Measurements from ENCODE around the gene PHLPP2.

Gene PHLPP2

GRCh38 chr16:71671165-71671564 is 53.3 kb downstream of the PHLPP2 start:
- DNase-seq (ENCODE audit: low read depth in 2 of 2, low spot score in 1 of 2): no peak

DNA sequence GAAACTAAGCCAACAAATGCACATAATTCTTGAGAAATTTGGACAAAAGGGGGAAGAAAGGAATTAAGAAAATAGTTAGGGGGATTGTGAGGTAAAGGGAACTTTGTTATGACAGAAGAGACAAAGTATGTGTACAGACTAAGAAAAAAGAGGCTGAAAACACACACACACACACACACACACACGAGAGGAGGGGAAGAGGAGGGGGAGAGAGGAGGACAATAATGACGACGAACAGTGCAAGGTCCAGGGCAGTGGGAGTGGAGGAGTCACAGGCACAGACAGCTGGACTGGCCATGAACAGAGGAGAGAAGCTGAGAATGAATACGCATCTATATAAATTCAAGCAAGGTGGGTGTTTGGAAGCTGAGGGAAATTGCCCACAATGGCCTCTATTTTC is 54.0 kb downstream of the PHLPP2 start:
- no peak for DNase-seq (ENCODE audit: low read depth in 2 of 2, low spot score in 1 of 2)

GRCh38 chr16:71669926-71670536 is 54.5 kb downstream of the PHLPP2 start:
- no peak for DNase-seq (ENCODE audit: low read depth in 2 of 2, low spot score in 1 of 2)

DNA sequence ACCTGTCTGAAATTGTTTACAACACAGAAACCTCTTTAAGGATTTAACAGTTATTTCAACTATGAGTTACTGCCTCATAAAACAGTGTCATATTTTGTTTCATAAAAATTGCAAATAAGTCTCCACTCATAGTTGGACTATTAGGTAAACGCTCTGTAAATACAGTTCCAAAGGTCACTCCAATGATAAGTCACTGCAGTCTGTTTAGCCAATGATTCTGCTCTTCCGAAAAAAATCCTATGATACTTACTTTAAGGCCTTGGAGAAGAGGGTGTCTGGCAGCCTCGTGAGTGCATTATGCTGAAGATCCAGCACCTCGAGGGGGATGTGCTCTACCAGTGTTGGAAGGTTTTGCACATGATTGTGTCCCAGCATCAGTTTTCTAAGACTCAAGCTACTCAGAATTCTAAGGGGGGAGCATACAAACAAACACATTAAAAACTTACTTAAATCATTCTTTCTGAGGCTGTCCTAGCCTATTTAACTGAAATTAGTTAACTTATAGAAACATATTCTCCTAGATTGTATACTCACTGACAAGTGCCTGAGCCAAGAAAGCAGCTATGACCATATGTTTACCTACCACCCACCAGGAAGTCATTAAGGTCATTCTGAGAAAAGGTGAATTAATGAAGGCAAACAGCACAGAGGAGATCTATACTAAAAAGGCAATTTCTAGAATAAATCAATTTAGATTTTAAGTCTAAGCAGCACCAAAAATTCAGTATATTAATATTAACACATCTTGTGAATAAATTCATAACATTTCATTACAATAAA is 57.4 kb downstream of the PHLPP2 start:
- DNase-seq (ENCODE audit: low read depth in 2 of 2, low spot score in 1 of 2): no peak

DNA sequence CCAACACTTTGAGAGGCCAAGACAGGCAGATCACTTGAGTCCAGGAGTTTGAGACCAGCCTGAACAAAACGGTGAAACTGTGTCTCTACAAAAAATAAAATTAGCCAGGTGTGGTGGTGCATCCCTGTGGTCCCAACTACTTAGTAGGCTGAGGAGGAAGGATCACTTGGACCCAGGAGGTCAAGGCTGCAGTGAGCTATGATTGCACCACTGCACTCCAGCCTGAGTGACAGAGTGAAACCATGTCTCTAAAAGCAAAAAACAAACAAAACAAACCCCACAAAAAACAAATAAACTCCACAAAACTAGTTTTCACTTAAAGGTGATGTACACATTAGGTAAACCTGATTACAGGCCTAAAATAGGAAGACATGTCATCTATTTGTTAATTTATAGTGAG is 58.2 kb downstream of the PHLPP2 start:
- no peak for DNase-seq (ENCODE audit: low read depth in 2 of 2, low spot score in 1 of 2)

DNA sequence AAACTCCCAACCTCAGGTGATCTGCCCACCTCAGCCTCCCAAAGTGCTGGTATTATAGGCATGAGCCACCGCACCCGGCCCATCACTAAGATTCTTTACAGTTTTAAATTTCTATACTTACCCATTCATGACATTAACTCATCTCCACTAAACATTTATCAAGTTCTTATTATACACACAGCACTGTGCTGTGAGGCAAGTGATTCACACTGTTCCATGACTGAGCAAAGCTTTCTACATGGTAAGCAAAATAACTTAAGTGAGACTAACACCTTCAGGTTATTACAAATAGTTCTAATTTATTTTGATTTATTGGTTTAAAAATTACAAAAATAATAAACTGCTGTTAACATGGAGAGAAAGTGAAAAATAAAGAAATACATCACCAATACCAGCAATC is 65.0 kb downstream of the PHLPP2 start:
- DNase-seq (ENCODE audit: low read depth in 2 of 2, low spot score in 1 of 2): no peak

DNA sequence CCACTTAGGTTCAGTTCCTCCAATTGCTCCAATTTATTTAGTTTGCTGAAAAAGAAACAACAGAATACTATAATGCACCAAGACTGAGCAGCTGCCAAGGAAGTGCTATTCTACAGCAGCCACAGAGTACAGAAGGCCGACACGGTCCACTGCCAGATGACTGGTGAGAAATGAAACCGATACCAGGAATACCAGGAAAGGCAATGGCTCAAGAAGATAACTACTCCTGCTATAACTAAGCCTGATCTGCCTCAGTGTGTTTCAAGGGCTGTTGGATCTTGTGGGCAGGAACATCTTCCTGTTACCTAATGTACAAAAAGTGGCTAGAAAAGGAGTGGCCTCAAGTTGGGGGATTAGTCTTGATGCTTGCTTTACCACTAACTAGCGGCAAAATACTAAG is 65.7 kb downstream of the PHLPP2 start:
- no peak for DNase-seq (ENCODE audit: low read depth in 2 of 2, low spot score in 1 of 2)

GRCh38 chr16:71649704-71650103 is 74.8 kb downstream of the PHLPP2 start:
- DNase-seq (ENCODE audit: low read depth in 2 of 2, low spot score in 1 of 2): no peak

DNA sequence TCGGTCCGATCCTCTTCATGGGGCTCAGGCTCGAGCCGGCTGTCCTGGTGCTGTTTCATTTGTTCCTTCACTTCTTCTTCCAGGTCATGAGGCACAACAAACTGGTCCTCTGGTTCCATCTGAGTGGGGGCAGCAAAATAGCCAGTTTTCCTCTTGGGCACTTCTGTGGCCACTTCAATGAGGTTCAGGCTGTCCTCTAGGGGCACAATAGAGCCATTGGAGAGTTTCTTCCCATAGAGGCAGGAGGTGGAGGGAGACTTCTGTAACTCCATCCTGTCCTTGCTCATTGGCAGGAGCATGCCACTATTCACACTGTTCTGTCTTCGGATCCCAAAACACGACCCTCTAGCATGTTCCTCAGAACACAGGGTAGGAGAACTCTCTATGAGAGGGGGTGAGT is 75.6 kb downstream of the PHLPP2 start:
- DNase-seq (ENCODE audit: low read depth in 2 of 2, low spot score in 1 of 2): no peak

DNA sequence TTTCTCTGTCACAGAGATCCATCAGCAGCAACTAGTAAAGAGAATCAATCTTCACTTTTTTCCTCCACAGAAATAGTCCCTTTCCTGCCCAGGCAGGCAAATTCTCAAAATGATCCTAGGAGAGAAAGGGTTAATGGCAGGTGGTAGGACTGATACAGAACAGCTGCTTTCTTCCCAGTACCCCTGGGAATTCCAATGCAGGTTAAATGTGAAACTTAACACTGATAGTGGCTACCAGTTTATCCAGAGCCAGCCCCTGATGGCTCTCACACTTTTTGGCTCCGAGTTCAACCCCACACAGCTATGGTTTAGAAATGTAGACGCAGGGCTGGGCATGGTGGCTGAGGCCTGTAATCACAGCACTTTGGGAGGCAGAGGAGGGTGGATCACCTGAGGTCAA is 76.3 kb downstream of the PHLPP2 start:
- no peak for DNase-seq (ENCODE audit: low read depth in 2 of 2, low spot score in 1 of 2)

- no peak for DNase-seq (ENCODE audit: low read depth in 2 of 2, low spot score in 1 of 2)
Observed at GRCh38 chr16:71647391-71647790, 77.1 kb downstream of the PHLPP2 start.

- DNase-seq (ENCODE audit: low read depth in 2 of 2, low spot score in 1 of 2): no peak
Observed at GRCh38 chr16:71645450-71645849, 79.1 kb downstream of the PHLPP2 start.

DNA sequence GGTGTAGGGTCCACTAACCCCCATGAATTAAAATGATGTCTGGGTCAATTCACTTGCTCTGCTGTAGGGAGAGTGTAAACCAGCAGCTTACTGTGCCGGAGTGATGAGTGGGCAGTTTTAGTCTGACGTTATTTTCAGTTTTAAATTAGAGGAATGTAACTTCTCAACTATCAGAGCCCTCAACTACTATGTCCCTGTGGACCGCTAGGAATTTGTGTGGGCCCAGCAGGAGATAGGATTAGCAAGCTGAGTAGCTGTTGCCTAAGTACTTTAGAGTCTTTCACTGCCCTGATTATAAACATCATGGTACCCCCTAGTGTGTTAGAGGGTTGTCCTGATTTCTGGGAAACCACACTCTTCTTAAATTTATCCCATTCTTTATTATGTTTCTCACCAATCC is 87.1 kb downstream of the PHLPP2 start:
- DNase-seq (ENCODE audit: low read depth in 2 of 2, low spot score in 1 of 2): no peak

GRCh38 chr16:71635632-71636031 is 88.9 kb downstream of the PHLPP2 start:
- DNase-seq (ENCODE audit: low read depth in 2 of 2, low spot score in 1 of 2): no peak

GRCh38 chr16:71631776-71632175 is 92.7 kb downstream of the PHLPP2 start:
- DNase-seq (ENCODE audit: low read depth in 2 of 2, low spot score in 1 of 2): no peak

DNA sequence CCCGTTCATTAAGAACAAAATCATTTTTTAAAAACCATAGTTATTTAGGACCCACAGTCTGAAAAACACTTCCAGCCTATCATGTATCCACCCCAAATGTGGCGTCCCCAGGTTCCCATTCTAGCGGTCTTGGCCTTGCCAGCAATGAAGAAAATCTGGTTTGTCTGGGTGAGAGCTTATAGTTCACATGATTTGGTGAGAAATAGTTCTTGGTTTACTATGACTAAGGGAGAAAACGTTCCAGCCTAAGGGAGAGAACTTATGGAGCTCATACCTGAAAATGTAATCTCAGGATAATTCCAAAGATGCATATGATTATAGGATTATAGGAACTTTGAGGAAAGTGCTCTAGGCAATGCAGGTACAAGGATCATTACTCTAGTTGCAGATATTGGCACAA is 93.7 kb downstream of the PHLPP2 start:
- no peak for DNase-seq (ENCODE audit: low read depth in 2 of 2, low spot score in 1 of 2)

GRCh38 chr16:71629278-71630016 is 95.1 kb downstream of the PHLPP2 start:
- DNase-seq (ENCODE audit: low read depth in 2 of 2, low spot score in 1 of 2): no peak

DNA sequence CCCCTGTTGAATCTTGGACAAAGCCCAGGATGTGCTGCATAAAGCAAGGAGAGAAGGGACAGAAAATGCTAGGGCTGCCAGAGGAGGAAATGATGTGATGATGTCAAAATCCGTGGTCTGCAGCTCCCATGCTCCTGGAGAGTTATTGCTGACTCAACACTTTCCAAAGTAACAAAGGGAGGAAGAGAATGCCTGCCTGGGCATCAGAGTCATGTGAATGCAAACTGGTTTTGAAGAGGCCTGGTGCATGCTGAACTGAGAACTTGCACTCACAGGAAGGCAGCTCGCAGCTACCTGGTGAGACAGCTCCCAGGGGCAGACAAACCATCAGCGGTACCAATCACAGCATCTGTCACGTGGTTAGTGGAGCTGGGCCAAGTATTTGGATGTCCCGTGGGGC is 95.7 kb downstream of the PHLPP2 start:
- no peak for DNase-seq (ENCODE audit: low read depth in 2 of 2, low spot score in 1 of 2)

GRCh38 chr16:71627731-71628181 is 96.7 kb downstream of the PHLPP2 start:
- DNase-seq (ENCODE audit: low read depth in 2 of 2, low spot score in 1 of 2): no peak

GRCh38 chr16:71626858-71627213 is 97.7 kb downstream of the PHLPP2 start:
- no peak for DNase-seq (ENCODE audit: low read depth in 2 of 2, low spot score in 1 of 2)

DNA sequence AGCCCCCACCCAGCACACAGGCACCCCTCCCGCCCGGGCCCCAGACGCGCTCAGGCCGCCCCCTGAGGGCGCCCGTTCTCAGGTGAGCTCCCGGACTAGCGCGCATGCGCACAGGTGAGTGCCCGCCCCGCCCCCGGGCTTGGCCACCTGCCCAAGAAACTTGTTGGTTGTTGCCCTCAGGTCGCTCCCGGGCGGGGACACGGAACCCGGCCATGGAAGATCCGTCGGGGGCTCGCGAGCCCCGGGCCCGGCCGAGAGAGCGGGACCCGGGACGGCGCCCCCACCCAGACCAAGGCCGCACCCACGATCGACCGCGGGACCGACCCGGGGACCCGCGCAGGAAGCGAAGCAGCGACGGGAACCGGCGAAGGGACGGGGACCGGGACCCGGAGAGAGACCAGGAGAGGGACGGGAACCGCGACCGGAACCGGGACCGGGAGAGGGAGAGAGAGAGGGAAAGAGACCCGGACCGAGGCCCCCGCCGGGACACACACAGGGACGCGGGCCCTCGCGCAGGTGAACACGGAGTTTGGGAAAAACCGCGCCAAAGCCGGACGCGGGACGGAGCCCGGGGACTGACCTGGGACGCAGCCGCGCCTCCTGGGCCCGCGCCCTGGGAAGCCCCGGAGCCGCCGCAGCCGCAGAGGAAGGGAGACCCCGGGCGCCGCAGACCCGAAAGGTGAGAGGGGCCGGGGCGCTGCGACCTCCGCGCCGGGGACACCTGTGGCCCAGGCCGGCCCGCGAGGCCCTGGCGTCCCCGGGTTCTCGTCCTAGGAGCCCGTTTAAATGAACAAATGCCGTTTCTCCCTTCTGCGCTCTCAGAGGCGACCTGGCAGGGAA is 98.3 kb downstream of the PHLPP2 start, which contains the start of gene MARVELD3:
TSS of gene MARVELD3 (plus strand) at position 167 of the 840 bp plus-strand sequence. CDS start at position 213, 46 bp downstream.
- no peak for DNase-seq (ENCODE audit: low read depth in 2 of 2, low spot score in 1 of 2)
